SK-N-SH (cell line): ENCODE data around the gene HOXD11. TPM values are rescaled to one million over a fixed set of nuclear protein-coding genes. Genes with fewer than 3 reads are reported as not detected.

Source experiments
- CTCF ChIA-PET: fragments of 300-600, 350-600 bp; formaldehyde crosslinking; extraction: SDS; loops from one replicate; lab custom pipeline; 2021; lab: Yijun Ruan, JAX
- POLR2A ChIA-PET: fragments of 350-600 bp; sonication (Branson Sonifier 250); formaldehyde crosslinking; extraction: SDS; loops from one replicate; lab custom pipeline; 2020; ENCODE audit warnings: antibody characterized with exemption, inconsistent platforms; lab: Yijun Ruan, JAX
- DNase-seq: peaks from one replicate; pipeline ENCODE4 v3.0.0; 2012
- H2AFZ ChIP-seq: fragments of 200-600 bp; sonication (generic); 2 replicates; pipeline ENCODE4 v1.8.1; 2016; ENCODE audit warnings: antibody characterized with exemption, mild to moderate bottlenecking, low read depth
- H3F3A ChIP-seq: fragments of 200-600 bp; sonication (generic); replicated peaks from 2 replicates; pipeline ENCODE3; 2016; ENCODE audit warnings: antibody characterized with exemption, mild to moderate bottlenecking; ENCODE audit not compliant: insufficient read depth
- H3K27ac ChIP-seq, 2 experiments: fragments of 200-500 bp in 1 of 2; fragments of 200-600 bp in 1 of 2; sonication (Bioruptor generic) in 1 of 2; sonication (generic), shearing (Covaris generic) in 1 of 2; 2 replicates each; pipeline versions ENCODE4 v1.5.1 to v1.6.1; 2014 to 2016; ENCODE audit warnings: low read depth in 2 of 2, inconsistent platforms in 1 of 2, low read length in 1 of 2, mild to moderate bottlenecking in 1 of 2, mixed read lengths in 1 of 2
- H3K27me3 ChIP-seq: fragments of 200-600 bp; sonication (generic), shearing (Covaris generic); 2 replicates; pipeline ENCODE4 v1.6.1; 2016; ENCODE audit warnings: mixed run types; ENCODE audit not compliant: insufficient read depth
- H3K36me3 ChIP-seq, 2 experiments: fragments of 200-500 bp in 1 of 2; fragments of 200-600 bp in 1 of 2; sonication (Bioruptor generic) in 1 of 2; sonication (generic) in 1 of 2; replicated peaks in 1 of 2; 2 replicates each; pipeline versions ENCODE3 to v1.5.1; 2014 to 2016; ENCODE audit warnings: low read length in 1 of 2, mild to moderate bottlenecking in 1 of 2; ENCODE audit not compliant: insufficient read depth in 2 of 2, control insufficient read depth in 1 of 2
- H3K4me1 ChIP-seq, 2 experiments: fragments of 200-500 bp in 1 of 2; fragments of 200-600 bp in 1 of 2; sonication (Bioruptor generic) in 1 of 2; sonication (generic), shearing (Covaris generic) in 1 of 2; 2 replicates each; pipeline versions ENCODE4 v1.5.1 to v1.6.1; 2014 to 2016; ENCODE audit warnings: low read depth in 1 of 2, low read length in 1 of 2, mixed run types in 1 of 2; ENCODE audit not compliant: insufficient read depth in 2 of 2, control insufficient read depth in 1 of 2
- H3K4me2 ChIP-seq: fragments of 200-600 bp; sonication (generic), shearing (Covaris generic); 2 replicates; pipeline ENCODE4 v1.6.1; 2017; ENCODE audit warnings: mixed run types
- H3K4me3 ChIP-seq, 2 experiments: fragments of 200-500 bp in 1 of 2; fragments of 200-600 bp in 1 of 2; sonication (Bioruptor generic) in 1 of 2; sonication (generic), shearing (Covaris generic) in 1 of 2; 2 replicates each; pipeline versions ENCODE4 v1.5.1 to v1.8.1; 2014 to 2016; ENCODE audit warnings: low read depth in 2 of 2, inconsistent platforms in 1 of 2, low read length in 1 of 2, mild to moderate bottlenecking in 1 of 2, mixed read lengths in 1 of 2, moderate library complexity in 1 of 2
- H3K79me2 ChIP-seq: fragments of 200-600 bp; sonication (generic); 2 replicates; pipeline ENCODE4 v1.8.1; 2017; ENCODE audit warnings: mild to moderate bottlenecking; ENCODE audit not compliant: insufficient read depth
- H3K9ac ChIP-seq: fragments of 200-600 bp; sonication (generic); 2 replicates; pipeline ENCODE4 v1.6.1; 2017; ENCODE audit warnings: mixed run types
- H3K9me2 ChIP-seq: fragments of 200-600 bp; sonication (generic); 2 replicates; pipeline ENCODE4 v1.6.1; 2017; ENCODE audit warnings: mixed run types
- H3K9me3 ChIP-seq: fragments of 200-600 bp; sonication (generic); 2 replicates; pipeline ENCODE4 v1.6.1; 2017; ENCODE audit warnings: mixed run types, mild to moderate bottlenecking, moderate library complexity
- H4K20me1 ChIP-seq: fragments of 200-600 bp; sonication (generic); 2 replicates; pipeline ENCODE4 v1.6.1; 2017; ENCODE audit warnings: mild to moderate bottlenecking, mixed run types; ENCODE audit not compliant: insufficient read depth
- CHD2 ChIP-seq: fragments of 150-350 bp; IDR thresholded peaks from 2 replicates; pipeline ENCODE4 v1.6.1; 2018; ENCODE audit warnings: low read length; ENCODE audit not compliant: partially characterized antibody
- CTCF ChIP-seq: fragments of 200-600 bp; sonication (generic); IDR thresholded peaks from 2 replicates; pipeline ENCODE4 v1.6.1; 2017; ENCODE audit warnings: antibody characterized with exemption, mild to moderate bottlenecking, moderate library complexity
- ELF1 ChIP-seq: IDR thresholded peaks from 2 replicates; pipeline ENCODE4 v1.4.0; 2012
- EP300 ChIP-seq, 2 experiments: IDR thresholded peaks; 2 replicates each; pipeline versions ENCODE4 v1.4.0 to v1.6.1; 2012; ENCODE audit warnings: borderline replicate concordance in 1 of 2, low read depth in 1 of 2, low read length in 1 of 2
- FOSL2 ChIP-seq: IDR thresholded peaks from 2 replicates; pipeline ENCODE4 v1.4.0; 2012; ENCODE audit warnings: low read depth, mild to moderate bottlenecking, moderate library complexity, borderline replicate concordance
- FOXJ3 ChIP-seq: sonication (generic); formaldehyde crosslinking; IDR thresholded peaks from 2 replicates; pipeline ENCODE4 v1.5.1; 2020; ENCODE audit warnings: mild to moderate bottlenecking, missing genetic modification reagents
- GABPA ChIP-seq: IDR thresholded peaks from 2 replicates; pipeline ENCODE4 v1.4.0; 2012; ENCODE audit warnings: low read depth, mild to moderate bottlenecking
- GATA2 ChIP-seq: sonication (generic); formaldehyde crosslinking; IDR thresholded peaks from 2 replicates; pipeline ENCODE4 v1.5.0; 2020; ENCODE audit warnings: mild to moderate bottlenecking, missing genetic modification reagents
- IRF3 ChIP-seq: fragments of 150-350 bp; IDR thresholded peaks from 2 replicates; pipeline ENCODE4 v1.6.1; 2016; ENCODE audit warnings: mild to moderate bottlenecking, low read depth, low read length
- JUND ChIP-seq: IDR thresholded peaks from 2 replicates; pipeline ENCODE4 v1.4.0; 2012
- MAX ChIP-seq: IDR thresholded peaks from 2 replicates; pipeline ENCODE4 v1.4.0; 2012; ENCODE audit warnings: low read depth
- NRF1 ChIP-seq: IDR thresholded peaks from 2 replicates; pipeline ENCODE4 v1.6.1; 2012; ENCODE audit warnings: low read depth, mild to moderate bottlenecking, low read length
- RAD21 ChIP-seq: IDR thresholded peaks from 2 replicates; pipeline ENCODE4 v1.6.1; 2012; ENCODE audit warnings: mild to moderate bottlenecking, low read length
- RCOR1 ChIP-seq: fragments of 150-350 bp; IDR thresholded peaks from 2 replicates; pipeline ENCODE4 v1.6.1; 2017; ENCODE audit warnings: antibody characterized with exemption, low read length
- RXRA ChIP-seq: IDR thresholded peaks from 2 replicates; pipeline ENCODE4 v1.4.0; 2012; ENCODE audit warnings: low read depth, mild to moderate bottlenecking, borderline replicate concordance
- SMC3 ChIP-seq: IDR thresholded peaks from 2 replicates; pipeline ENCODE4 v1.6.1; 2012; ENCODE audit warnings: low read depth, low read length, improper control_type of control experiment
- TCF12 ChIP-seq: IDR thresholded peaks from 2 replicates; pipeline ENCODE4 v1.4.0; 2012
- USF2 ChIP-seq: fragments of 150-350 bp; IDR thresholded peaks from 2 replicates; pipeline ENCODE4 v1.6.1; 2017; ENCODE audit warnings: antibody characterized with exemption, low read length, low read depth, borderline replicate concordance
- YY1 ChIP-seq: IDR thresholded peaks from 2 replicates; pipeline ENCODE4 v1.4.0; 2012; ENCODE audit warnings: low read depth, mild to moderate bottlenecking
- WGBS: methylation state at CpG from one replicate; pipeline ENCODE4 v1.1.6; 2017; ENCODE audit warnings: low lambda C conversion rate; 5-methylcytosine and 5-hydroxymethylcytosine counted together
- polyA plus RNA-seq, 3 experiments: library from polyadenylated mRNA; depleted of rRNA; stranded (reverse); fragments of >200 nt; gene quantifications; 2 replicates each; pipeline ENCODE4 v1.2.3, GENCODE V29; 2012

Gene HOXD11
- polyA plus RNA-seq, 1 of the 3 experiments (the other 2 are of a cell fraction): not detected

- Histone ChIP-seq H3K9me2 (no peaks in the 10 kb centered on the region), H3K27me3 (peaks cover 7% of the 10 kb centered on the region), H3K79me2 (no peaks in the 10 kb centered on the region), H3K9me3 (no peaks in the 10 kb centered on the region), H3K4me2 (no peak overlapping the region), H3K9ac (no peak overlapping the region), H3K27ac (no peak overlapping the region), H4K20me1 (no peaks in the 10 kb centered on the region), H2AFZ (no peak overlapping the region), H3K36me3 (no peaks in the 10 kb centered on the region), H3F3A (peaks cover under 1% of the 10 kb centered on the region), H3K4me3 (no peak overlapping the region), H3K4me1 (no peaks in the 10 kb centered on the region)
- ChIA-PET POLR2A (no interaction called here), CTCF (interaction anchor here (0.9 to 3.3 kb wide), 4 partner anchors 10 to 383 kb away, joined by 4 to 10 read pairs (median 6); no protein-coding TSS in a partner anchor)
- TF ChIP-seq ELF1 (no peak), YY1 (no peak), IRF3 (no peak), SMC3 (no peak), EP300 (IDR thresholded peaks at IDR 0.05; ENCODE audit: borderline replicate concordance in 1 of 2, low read depth in 1 of 2, low read length in 1 of 2) (no peak), GABPA (no peak), GATA2 (CRISPR knock-in tag) (no peak), JUND (no peak), RAD21 (no peak), CHD2 (no peak), RXRA (no peak), CTCF (no peak), MAX (no peak), USF2 (no peak), NRF1 (no peak), TCF12 (no peak), FOXJ3 (no peak), FOSL2 (no peak), RCOR1 (no peak)
- WGBS: 63% methylated on average over 14 of the region's 29 CpGs
- no peak for DNase-seq
Observed at GRCh38 chr2:176072951-176073904, 33.9 kb upstream of the HOXD11 start.
